ENCODE results near the gene TLE2.

GRCh38 chr19:3004522-3004921 lies 24.6 kb downstream of the TLE2 start:
- no peak for TF ChIP-seq ELF1 (IDR thresholded peaks at IDR 0.05; ENCODE audit: borderline replicate concordance, low read depth)
- no peak for TF ChIP-seq SRF (IDR thresholded peaks at IDR 0.05; ENCODE audit: low read depth)
- no peak for TF ChIP-seq SP1 (IDR thresholded peaks at IDR 0.05; ENCODE audit: low read depth)
- TF ChIP-seq ATF3 (IDR thresholded peaks at IDR 0.05): no peak
- TF ChIP-seq CTCF (IDR thresholded peaks at IDR 0.05 in 2 of 3, conservative IDR thresholded peaks at IDR 0.05 in 1 of 3; ENCODE audit: borderline replicate concordance in 1 of 3, insufficient read depth in 1 of 3, low read depth in 2 of 3, low read length in 2 of 3): no peak
- TF ChIP-seq POLR2A (IDR thresholded peaks at IDR 0.05; ENCODE audit: borderline replicate concordance, extremely low read depth, insufficient read depth, insufficient read length): no peak
- no peak for TF ChIP-seq JUND (IDR thresholded peaks at IDR 0.05)
- no peak for TF ChIP-seq ZBTB33 (IDR thresholded peaks at IDR 0.05; ENCODE audit: extremely low read depth, insufficient replicate concordance, low read length)
- no peak for TF ChIP-seq MAX (IDR thresholded peaks at IDR 0.05)

All from HCT116 (cell line).